ENCODE results near the gene DGCR2.

DNA sequence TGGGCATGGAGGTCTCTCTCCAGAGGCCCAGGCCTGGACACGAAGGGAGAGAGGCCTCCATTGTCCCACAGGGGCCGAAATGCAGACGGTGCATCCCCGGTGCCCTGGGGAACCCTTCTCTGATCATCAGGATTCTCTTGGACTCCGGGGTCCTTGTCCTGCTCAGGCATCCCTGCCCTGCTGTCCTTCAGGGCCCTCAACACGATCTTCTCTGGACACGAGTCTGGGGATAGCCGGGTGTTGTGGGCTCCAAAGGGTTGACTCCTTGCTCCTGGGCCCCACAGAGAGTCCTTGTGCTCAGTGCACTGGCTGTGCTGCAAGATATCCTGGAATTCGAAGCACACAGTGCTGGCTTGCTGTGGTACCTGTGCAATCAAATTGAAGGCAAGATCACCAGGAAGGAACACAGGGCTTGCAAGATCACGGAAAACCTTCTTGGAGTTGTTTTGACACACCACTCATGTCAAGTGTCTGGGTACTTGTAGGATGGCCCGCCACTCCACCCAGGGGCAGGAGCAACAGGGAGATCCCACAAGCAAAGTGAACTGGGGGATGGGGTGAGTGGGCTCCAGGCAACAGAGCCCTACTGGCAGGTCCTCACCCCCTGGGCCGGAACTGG lies 124.8 kb downstream of the DGCR2 start:
- TF ChIP-seq EZH2 (IDR thresholded peaks at IDR 0.05; ENCODE audit: insufficient read depth, poor library complexity, severe bottlenecking) (no peak), EZH2phosphoT487 (IDR thresholded peaks at IDR 0.05; ENCODE audit: insufficient read depth, low read depth) (no peak)

Measured in GM23248 (cell line).